Fibroblast of peridontal ligament (primary cell): ENCODE data around the gene SFXN5.

Experiments used
- DNase-seq: peaks from one replicate; pipeline ENCODE4 v3.0.0-alpha.2; 2010; ENCODE audit errors: extremely low read depth

SFXN5 gene

GRCh38 chr2:72980535-72981217 lies 90.8 kb downstream of the SFXN5 start:
- DNase-seq: no peak

DNA sequence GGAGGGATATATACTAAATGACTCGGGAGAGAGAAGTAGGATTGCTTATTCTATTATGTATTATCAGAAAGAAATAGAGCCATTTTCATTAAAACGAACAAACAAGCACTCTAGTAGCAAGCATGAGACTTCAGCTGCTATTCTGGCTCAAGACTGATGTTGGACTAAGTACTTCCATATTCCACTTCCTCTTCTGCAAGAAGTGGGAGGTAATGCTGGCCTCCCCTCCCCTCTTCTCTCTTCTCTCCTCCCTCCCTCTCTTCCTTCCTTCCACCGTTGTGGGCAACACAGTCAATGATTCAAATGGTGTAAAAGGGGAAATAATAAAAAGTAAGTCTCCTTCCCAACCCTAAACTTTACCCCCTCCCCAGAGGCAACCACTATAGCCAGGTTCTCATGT lies 91.6 kb downstream of the SFXN5 start:
- no peak for DNase-seq

DNA sequence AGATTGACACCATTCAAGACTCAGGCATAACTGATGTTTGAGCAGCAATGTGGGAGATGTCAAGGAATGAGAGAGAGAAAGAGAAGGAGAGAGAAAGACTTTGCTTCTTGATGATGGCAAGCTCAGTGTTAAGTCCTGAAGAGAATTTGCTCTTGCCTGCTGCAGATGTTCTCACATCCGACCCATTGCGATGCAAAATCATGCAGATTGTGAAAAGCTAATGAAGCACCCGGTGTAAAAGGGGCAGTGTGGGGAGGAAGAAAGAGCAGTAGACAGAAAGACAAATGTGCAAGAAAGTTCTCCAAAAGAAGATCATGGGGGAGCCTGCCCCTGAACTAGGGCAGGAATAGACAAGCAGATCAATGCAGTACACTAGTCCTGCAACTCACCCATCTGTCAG lies 96.5 kb downstream of the SFXN5 start:
- no peak for DNase-seq

- no peak for DNase-seq
These were observed 97.1 kb downstream of the SFXN5 start for GRCh38 chr2:72974436-72974754.

DNA sequence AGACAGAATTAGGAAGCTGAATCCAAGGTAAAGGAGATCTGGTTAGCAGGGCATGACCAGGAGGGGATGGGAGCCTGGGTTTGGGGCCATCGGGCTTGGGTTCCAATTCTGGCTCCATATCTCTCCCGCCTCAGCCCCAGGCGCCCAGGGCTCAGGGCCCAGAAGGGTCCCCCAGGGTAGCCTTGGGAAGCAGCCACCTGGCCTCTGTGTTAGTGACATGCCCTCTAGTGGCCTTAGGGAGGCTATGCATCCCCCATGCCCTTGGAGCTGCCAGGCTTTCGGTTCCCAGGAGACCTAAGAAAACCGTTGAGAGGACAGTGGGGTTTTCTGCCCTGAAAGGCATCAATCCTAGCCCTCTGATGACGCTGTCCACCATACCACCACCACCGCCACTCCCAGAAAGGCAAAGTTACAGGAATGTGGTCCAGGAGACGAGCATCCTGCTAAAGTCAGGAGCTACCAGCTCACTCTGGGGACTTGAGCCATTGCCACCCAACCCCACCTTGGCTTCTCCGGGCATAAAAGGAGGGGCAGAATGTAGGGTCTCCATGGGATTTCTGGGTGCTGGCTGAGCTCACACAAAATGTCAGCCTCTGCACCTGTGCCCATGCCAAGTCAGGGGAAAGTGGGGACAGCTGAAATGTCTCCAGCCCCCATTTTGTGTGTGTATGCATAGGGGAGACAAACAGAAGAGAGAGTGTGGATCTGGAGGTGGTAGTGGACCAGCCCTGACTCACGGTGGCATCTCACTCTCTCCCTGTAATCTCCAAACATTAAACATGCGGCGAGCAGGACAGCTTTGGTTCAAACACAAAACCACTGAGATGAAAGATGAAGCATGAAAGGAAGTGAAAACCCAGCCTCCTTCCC lies 97.7 kb downstream of the SFXN5 start:
- DNase-seq: peak; percentile 49

- no peak for DNase-seq
These were observed 98.4 kb downstream of the SFXN5 start for GRCh38 chr2:72973137-72973535.

GRCh38 chr2:72972352-72973136 lies 99.0 kb downstream of the SFXN5 start:
- DNase-seq: no peak

DNA sequence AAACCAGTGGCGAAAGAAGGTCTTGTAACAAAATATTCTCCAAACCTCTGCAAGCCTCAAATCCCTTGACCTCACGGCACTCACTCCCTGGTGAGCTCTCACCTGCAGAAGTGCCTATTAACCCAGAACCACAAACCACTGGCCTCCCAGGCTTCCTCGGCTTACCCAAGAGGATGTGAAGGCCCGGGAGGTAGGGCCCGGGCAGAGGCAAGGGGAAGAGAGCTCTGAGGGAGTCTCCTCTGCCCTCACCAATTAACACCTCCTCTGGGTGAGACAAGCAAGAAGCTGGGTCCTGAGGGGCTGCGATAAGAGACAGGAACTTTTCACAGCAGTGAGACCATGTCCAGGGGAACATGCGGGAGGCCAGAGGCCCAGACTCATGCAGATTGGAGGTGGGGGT lies 100.5 kb downstream of the SFXN5 start:
- no peak for DNase-seq

GRCh38 chr2:72969706-72970105 lies 101.8 kb downstream of the SFXN5 start:
- no peak for DNase-seq

- DNase-seq: no peak
These were observed 103.2 kb downstream of the SFXN5 start for GRCh38 chr2:72968286-72968685.

GRCh38 chr2:72965770-72966450 lies 105.6 kb downstream of the SFXN5 start:
- no peak for DNase-seq

DNA sequence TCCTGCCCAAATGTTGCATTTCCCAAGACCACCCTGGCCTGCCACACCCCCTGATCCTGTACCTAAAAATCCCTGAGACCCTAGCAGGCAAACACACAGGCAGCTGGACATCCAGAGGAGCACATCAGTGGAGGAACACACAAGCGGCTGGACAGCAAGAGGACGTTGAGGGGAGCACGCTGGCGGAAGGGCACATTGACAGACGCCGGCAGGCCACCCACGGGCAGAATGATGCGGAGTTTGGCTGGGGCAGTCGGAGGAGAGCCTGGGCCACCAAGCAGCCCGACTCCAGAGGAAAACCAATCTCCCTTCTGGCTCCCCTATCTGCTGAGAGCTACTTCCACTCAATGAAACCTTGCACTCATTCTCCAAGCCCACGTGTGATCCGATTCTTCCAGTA lies 106.5 kb downstream of the SFXN5 start:
- DNase-seq: no peak

DNA sequence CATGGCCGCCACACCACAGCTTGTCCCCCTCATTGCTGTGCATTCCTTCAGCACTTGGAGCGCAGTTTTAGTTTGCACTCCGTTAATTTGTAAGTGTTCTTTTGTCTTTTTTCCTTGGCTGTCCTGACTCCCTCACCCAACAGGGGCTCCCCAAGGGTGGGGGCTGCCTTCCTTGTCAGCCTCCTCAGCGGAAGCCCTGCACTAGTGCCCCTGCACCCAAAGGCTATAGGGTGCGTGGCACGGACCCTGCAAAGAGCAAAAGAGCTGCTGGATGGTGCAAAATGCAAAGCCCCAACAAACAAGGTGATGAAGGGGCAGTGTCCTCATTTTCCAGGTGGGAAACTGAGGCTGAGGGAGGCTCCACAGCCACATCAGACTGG lies 107.4 kb downstream of the SFXN5 start:
- no peak for DNase-seq

GRCh38 chr2:72963423-72964145 lies 107.9 kb downstream of the SFXN5 start:
- no peak for DNase-seq

- DNase-seq: no peak
These were observed 108.6 kb downstream of the SFXN5 start for GRCh38 chr2:72962911-72963310.

- no peak for DNase-seq
These were observed 109.6 kb downstream of the SFXN5 start for GRCh38 chr2:72961853-72962468.

DNA sequence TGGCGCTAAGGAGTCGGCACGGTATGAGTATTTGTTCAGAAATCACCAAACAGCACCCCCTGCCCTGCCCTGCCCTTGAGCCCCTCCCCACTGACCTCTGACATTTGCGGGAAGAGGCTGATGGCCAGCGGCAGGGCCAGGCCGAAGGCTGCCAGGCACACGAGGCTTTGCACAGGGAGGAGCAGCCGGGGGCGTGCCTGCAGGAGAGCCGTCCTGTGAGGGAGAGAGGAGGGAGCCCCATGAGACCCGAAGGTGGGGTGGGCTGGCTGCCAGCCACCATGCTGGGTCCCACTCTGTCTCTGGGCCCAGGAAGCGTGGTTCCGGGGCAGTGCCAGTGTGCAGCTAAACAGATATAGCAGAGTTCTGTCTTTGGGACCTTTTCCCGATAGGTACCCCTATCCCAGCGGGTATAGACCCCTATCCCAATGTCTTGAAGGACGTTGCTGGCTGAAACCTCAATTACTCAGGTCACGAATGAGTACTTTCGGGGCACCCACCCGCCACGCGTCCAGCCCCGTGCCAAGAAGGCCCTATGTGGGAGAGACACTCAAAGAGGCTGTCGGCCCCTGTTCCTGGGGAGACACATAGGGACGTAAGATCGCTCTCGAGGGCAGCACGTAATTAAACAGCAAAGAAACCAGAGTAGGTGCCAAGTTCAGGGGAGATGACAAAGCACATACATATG lies 110.3 kb downstream of the SFXN5 start:
- DNase-seq: no peak

DNA sequence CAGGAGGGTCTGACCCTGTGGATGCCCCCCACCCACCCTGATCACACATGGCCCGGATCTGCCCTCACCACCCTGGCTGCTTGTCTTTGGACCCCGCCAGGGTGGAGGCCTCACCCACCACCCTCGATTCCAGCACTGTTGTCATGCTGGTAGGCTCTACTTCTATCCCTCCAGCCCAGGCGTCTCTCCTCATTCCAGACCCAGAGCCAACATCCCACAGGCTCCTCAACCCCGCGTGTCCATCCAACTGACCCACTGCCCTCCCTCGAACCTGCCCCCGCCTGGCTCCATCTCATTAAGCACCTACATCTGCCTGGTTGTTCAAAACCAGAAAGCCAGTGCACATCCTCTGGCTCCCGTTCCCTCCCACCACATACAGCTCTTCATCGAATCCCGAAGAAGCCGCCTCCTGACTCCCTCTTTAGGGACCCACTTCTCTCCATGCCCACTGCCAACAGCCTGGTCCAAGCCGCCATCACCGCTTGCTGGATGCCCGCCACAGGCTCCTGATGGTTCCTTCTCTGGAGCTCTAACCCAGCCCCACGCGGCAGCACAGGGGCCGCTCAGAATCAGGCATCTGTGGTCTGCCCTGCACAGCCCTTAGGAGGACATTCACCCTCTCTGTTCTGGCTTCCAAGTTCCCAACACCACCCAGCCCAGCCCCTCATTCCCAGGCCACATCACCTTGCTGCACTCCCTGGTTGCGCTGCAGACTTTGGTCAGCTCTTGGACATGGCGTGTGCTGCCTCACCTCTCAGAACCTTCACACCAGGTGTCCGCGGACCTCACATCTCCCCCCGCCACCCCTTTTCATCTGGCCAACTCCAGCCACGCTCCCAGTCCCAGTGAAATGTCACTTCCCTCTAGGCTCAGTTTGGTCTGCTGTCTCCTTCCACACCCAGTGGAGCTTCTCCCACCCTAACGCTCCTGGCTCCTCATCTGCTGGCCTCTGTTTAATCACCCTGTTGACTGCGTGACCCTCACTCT lies 111.2 kb downstream of the SFXN5 start:
- DNase-seq: no peak

GRCh38 chr2:72959554-72959953 lies 112.0 kb downstream of the SFXN5 start:
- DNase-seq: no peak
